OCI-LY1 (cell line): ENCODE data around the gene PIP.

Experiments used
- CTCF ChIP-seq: fragments of 200-600 bp; sonication (generic), shearing (Covaris generic); IDR thresholded peaks from 2 replicates; pipeline ENCODE4 v1.5.1; 2017; ENCODE audit warnings: mild to moderate bottlenecking, antibody characterized with exemption, low read length, moderate library complexity, mixed read lengths
- EZH2 ChIP-seq: fragments of 200-600 bp; sonication (generic), shearing (Covaris generic); IDR thresholded peaks from 2 replicates; pipeline ENCODE4 v1.8.0; 2017; ENCODE audit warnings: borderline replicate concordance, mixed run types, mild to moderate bottlenecking, antibody characterized with exemption, low read length, moderate library complexity, mixed read lengths

GRCh38 chr7:143172354-143172753 lies 40.5 kb downstream of the PIP start:
- no peak for TF ChIP-seq CTCF
- no peak for TF ChIP-seq EZH2
